ENCODE data around the gene RPS29.

Gene RPS29

DNA sequence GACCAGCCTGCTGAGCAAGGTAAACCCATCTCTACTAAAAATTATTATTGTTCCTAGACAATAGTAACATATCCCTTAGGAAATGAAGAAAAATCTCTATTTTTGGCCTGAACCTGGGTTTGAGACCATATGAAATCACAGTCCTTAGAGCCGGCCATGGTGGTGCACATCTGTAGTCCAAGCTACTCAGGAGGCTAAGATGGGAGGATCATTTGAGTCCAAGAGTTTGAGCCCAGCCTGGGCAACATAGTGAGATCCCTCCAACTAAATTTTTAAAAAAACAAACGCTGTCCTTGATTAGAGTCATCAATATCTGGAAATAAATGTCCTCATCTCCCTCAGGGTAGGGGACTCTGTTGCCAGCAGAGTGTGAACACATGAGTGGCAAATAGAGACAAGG is 34.6 kb downstream of the RPS29 start:
- no peak overlapping the region for H3K27ac ChIP-seq
- POLR2A ChIA-PET (ENCODE audit: low non-redundant PET), result no interaction called here
- TF ChIP-seq, protein P1, sequence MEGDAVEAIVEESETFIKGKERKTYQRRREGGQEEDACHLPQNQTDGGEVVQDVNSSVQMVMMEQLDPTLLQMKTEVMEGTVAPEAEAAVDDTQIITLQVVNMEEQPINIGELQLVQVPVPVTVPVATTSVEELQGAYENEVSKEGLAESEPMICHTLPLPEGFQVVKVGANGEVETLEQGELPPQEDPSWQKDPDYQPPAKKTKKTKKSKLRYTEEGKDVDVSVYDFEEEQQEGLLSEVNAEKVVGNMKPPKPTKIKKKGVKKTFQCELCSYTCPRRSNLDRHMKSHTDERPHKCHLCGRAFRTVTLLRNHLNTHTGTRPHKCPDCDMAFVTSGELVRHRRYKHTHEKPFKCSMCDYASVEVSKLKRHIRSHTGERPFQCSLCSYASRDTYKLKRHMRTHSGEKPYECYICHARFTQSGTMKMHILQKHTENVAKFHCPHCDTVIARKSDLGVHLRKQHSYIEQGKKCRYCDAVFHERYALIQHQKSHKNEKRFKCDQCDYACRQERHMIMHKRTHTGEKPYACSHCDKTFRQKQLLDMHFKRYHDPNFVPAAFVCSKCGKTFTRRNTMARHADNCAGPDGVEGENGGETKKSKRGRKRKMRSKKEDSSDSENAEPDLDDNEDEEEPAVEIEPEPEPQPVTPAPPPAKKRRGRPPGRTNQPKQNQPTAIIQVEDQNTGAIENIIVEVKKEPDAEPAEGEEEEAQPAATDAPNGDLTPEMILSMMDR (conservative IDR thresholded peaks at IDR 0.05; ENCODE audit: low read depth), result no peak
- CTCF ChIA-PET, result interaction anchor here (0.7 kb wide), 1 partner anchor 37 kb away, joined by 3 read pairs; no protein-coding TSS in a partner anchor
- DNase-seq (ENCODE audit: low spot score), result no peak

- no peak overlapping the region for H3K27ac ChIP-seq
- TF ChIP-seq, protein P1 (conservative IDR thresholded peaks at IDR 0.05; ENCODE audit: low read depth), result 0 out of 2 replicates have a peak, but pooled peaks have one; percentile 19
- ChIA-PET POLR2A (ENCODE audit: low non-redundant PET) (interaction anchor here (0.6 kb wide), 1 partner anchor 97 kb away, joined by 3 read pairs; no protein-coding TSS in a partner anchor), CTCF (interaction anchor here (0.6 kb wide), 2 partner anchors 90 to 377 kb away, joined by 3 read pairs; no protein-coding TSS in a partner anchor)
- DNase-seq (ENCODE audit: low spot score), result peak; percentile 40
Measured at GRCh38 chr14:49550286-49551184, 35.6 kb downstream of the RPS29 start.

DNA sequence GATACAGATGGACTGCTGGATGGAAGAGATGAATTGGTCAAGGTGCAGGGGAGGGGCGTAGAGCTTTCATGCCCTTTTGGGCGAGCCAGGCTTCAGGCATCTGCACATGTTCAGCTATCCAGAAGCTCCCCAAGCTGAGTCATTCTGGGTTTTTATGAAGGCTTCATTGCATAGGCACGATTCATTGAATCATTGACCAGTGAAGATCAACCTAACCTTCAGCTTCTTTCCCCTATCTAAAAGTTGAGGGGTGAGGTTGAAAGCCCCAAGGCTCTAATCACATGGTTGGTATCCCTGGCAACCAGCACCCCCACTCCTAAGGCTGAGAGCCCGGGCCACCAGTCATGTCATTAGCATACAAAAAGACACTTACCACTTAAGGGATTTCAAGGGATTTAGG is 36.3 kb downstream of the RPS29 start:
- POLR2A ChIA-PET (ENCODE audit: low non-redundant PET), result no interaction called here
- TF ChIP-seq, protein P1 (conservative IDR thresholded peaks at IDR 0.05; ENCODE audit: low read depth), result no peak
- DNase-seq (ENCODE audit: low spot score), result no peak
- H3K27ac ChIP-seq, result no peak overlapping the region
- CTCF ChIA-PET, result no interaction called here

- CTCF ChIA-PET, result no interaction called here
- POLR2A ChIA-PET (ENCODE audit: low non-redundant PET), result no interaction called here
- no peak overlapping the region for H3K27ac ChIP-seq
- TF ChIP-seq, protein P1 (conservative IDR thresholded peaks at IDR 0.05; ENCODE audit: low read depth), result no peak
- no peak for DNase-seq (ENCODE audit: low spot score)
Measured at GRCh38 chr14:49549446-49549845, 36.7 kb downstream of the RPS29 start.

GRCh38 chr14:49546766-49547165 is 39.4 kb downstream of the RPS29 start:
- TF ChIP-seq, protein P1 (conservative IDR thresholded peaks at IDR 0.05; ENCODE audit: low read depth), result no peak
- ChIA-PET POLR2A (ENCODE audit: low non-redundant PET) (no interaction called here), CTCF (interaction anchor here (0.6 kb wide), 1 partner anchor 1193 kb away, joined by 4 read pairs; no protein-coding TSS in a partner anchor)
- H3K27ac ChIP-seq, result no peak overlapping the region
- DNase-seq (ENCODE audit: low spot score), result no peak

- no peak for DNase-seq (ENCODE audit: low spot score)
- TF ChIP-seq, protein P1 (conservative IDR thresholded peaks at IDR 0.05; ENCODE audit: low read depth), result no peak
- ChIA-PET CTCF (no interaction called here), POLR2A (ENCODE audit: low non-redundant PET) (no interaction called here)
- H3K27ac ChIP-seq, result no peak overlapping the region
Measured at GRCh38 chr14:49545716-49546115, 40.5 kb downstream of the RPS29 start.
